Ovary (tissue), 9 donors: Measurements from ENCODE around the gene B2M. TPM values are rescaled to one million over a fixed set of nuclear protein-coding genes. Genes with fewer than 3 reads are reported as not detected.
"Not testable (repeated sequence)": the region's sequence is repeated elsewhere in the genome, so short reads cannot be mapped to it uniquely, and the experiment has no call there.

ENCODE experiments used
- DNase-seq, 5 donors: peaks; one replicate each; pipeline ENCODE4 v3.0.0-alpha.2; 2019 to 2020
- H3K27ac ChIP-seq, 2 donors: fragments of 200-600 bp; one replicate each; pipeline versions ENCODE4 v1.5.1 to v1.8.0; 2019 to 2022
- H3K27me3 ChIP-seq: fragments of 200-600 bp; one replicate; pipeline ENCODE4 v1.8.0; 2022
- H3K36me3 ChIP-seq: fragments of 200-600 bp; sonication (generic); one replicate; pipeline ENCODE4 v1.5.1; 2019
- H3K4me1 ChIP-seq: one replicate; pipeline ENCODE4 v1.8.1; 2013; ENCODE audit warnings: mild to moderate bottlenecking, moderate library complexity; ENCODE audit not compliant: insufficient read depth
- H3K4me3 ChIP-seq: fragments of 200-600 bp; sonication (generic); one replicate; pipeline ENCODE4 v1.5.1; 2017
- H3K9me3 ChIP-seq, 2 donors: fragments of 200-600 bp in 1 of 2; sonication (generic) in 1 of 2; one replicate each; pipeline versions ENCODE4 v1.5.1 to v1.8.1; 2013 to 2019; ENCODE audit warnings: mild to moderate bottlenecking in 1 of 2, moderate library complexity in 1 of 2
- CTCF ChIP-seq, 3 donors: fragments of 450-650 bp in 2 of 3; fragments of 200-600 bp in 1 of 3; IDR thresholded peaks; one replicate each; pipeline versions ENCODE4 v1.5.1 to v1.8.0; 2016 to 2022; ENCODE audit warnings: antibody characterized with exemption in 3 of 3, mild to moderate bottlenecking in 1 of 3
- EP300 ChIP-seq: sonication (generic); formaldehyde crosslinking; IDR thresholded peaks from one replicate; pipeline ENCODE4 v1.6.1; 2017; ENCODE audit warnings: antibody characterized with exemption
- POLR2A ChIP-seq: fragments of 450-650 bp; IDR thresholded peaks from one replicate; pipeline ENCODE4 v1.6.1; 2017; ENCODE audit warnings: antibody characterized with exemption, mild to moderate bottlenecking, moderate library complexity
- WGBS, 3 donors: extraction: QIAGEN DNeasy Blood & Tissue Kit in 1 of 3; methylation state at CpG; one replicate each; pipeline versions ENCODE4 v1.1.5 to v1.1.7; 2013 to 2017; 5-methylcytosine and 5-hydroxymethylcytosine counted together
- intact Hi-C, 4 donors: fragments of 100-400 bp; cut with DNase I; formaldehyde crosslinking; loops; one replicate each; pipeline versions ENCODE4 v1.11.0 to v1.15.1; 2022 to 2023
- polyA plus RNA-seq, 2 donors: library from polyadenylated mRNA; stranded (reverse); fragments of 200-250 nt in 1 of 2; fragments of 350-450 nt in 1 of 2; fragmentation: Illumina TruSeq in 1 of 2; extraction: RNeasy Lipid Tissue Mini Kit (QIAGEN cat#74804) in 1 of 2; gene quantifications; one replicate each; pipeline ENCODE4 v1.2.3, GENCODE V29; 2013 to 2014
- total RNA-seq, 7 donors: library from RNA; depleted of rRNA in 2 of 7; stranded (reverse); fragments of >200 nt in 2 of 7; fragmentation: NEBNext Ultra II Directional in 3 of 7; extraction: Animal tissue kit (Norgen Biotek cat#: 25700) in 3 of 7; gene quantifications; one replicate each; pipeline versions ENCODE4 v1.1.0 to v1.2.4, GENCODE V29; 2016 to 2023
- donor health status: DM: no; HTN: no; CAD: no; lungs with moderate emphysema.
- donor health status: DM: no; HTN: no; CAD: no.
- donor health status: Bipolar disorder and iron deficiency.
- donor health status: DM: yes; HTN: yes; CAD: no.
- donor health status: DM: no; HTN: no; CAD: no.
- donor health status: DM: yes; HTN: yes; CAD: no.

B2M gene
- total and polyA plus RNA-seq, 9 donors, result 827 to 6,504 (median 1,371) TPM

- intact Hi-C loops, result loop anchor here in 1 of 4 donors (10.0 kb wide), 1 partner anchor 466 kb away; the partner anchor contains the start of gene SHF
These were observed 7.6 kb downstream of the B2M start for GRCh38 chr15:44718927-44719292.

GRCh38 chr15:44719293-44719999, 8.1 kb downstream of the B2M start:
- no peaks in the 10 kb centered on the region for H3K27me3 ChIP-seq
- no peak for TF ChIP-seq POLR2A
- TF ChIP-seq EP300, result no peak
- TF ChIP-seq CTCF (IDR thresholded peaks at IDR 0.05), result no peak
- no peaks in the 10 kb centered on the region for H3K36me3 ChIP-seq
- WGBS, 3 donors, result 72 to 84% (median 77%) methylated on average over 4 of the region's 4 CpGs
- H3K27ac ChIP-seq, result no peak overlapping the region
- intact Hi-C loops, result loop anchor here in 1 of 4 donors (10.0 kb wide), 1 partner anchor 465 kb away; the partner anchor contains the start of gene SHF
- H3K4me3 ChIP-seq, result no peak overlapping the region
- H3K9me3 ChIP-seq, result no peaks in the 10 kb centered on the region
- peaks cover 1% of the 10 kb centered on the region for H3K4me1 ChIP-seq
- no peak for DNase-seq

More at GRCh38 chr15:44718927-44719292, 7.6 kb downstream of the B2M start:
- no peak for DNase-seq
- WGBS, 3 donors, result 84 to 86% (median 85%) methylated on average over 8 of the region's 8 CpGs
- no peaks in the 10 kb centered on the region for H3K9me3 ChIP-seq
- H3K27ac ChIP-seq, result no peak overlapping the region
- TF ChIP-seq CTCF (IDR thresholded peaks at IDR 0.05) (no peak), EP300 (no peak)
- no peak overlapping the region for H3K4me3 ChIP-seq
- no peaks in the 10 kb centered on the region for H3K36me3 ChIP-seq
- H3K27me3 ChIP-seq, result no peaks in the 10 kb centered on the region
- H3K4me1 ChIP-seq, result peaks cover 1% of the 10 kb centered on the region

GRCh38 chr15:44720000-44720435, 8.7 kb downstream of the B2M start:
- DNase-seq, H3K36me3 ChIP-seq, H3K4me1 ChIP-seq, H3K27ac ChIP-seq, H3K4me3 ChIP-seq, H3K27me3 ChIP-seq, H3K9me3 ChIP-seq: not testable (repeated sequence)
- 88 to 91% (median 89%) methylated on average over 8 of the region's 8 CpGs for WGBS, 3 donors
- intact Hi-C loops, result loop anchor here in 1 of 4 donors (10.0 kb wide), 1 partner anchor 465 kb away; the partner anchor contains the start of gene SHF

- H3K27me3 ChIP-seq, result no peaks in the 10 kb centered on the region
- H3K9me3 ChIP-seq, result no peaks in the 10 kb centered on the region
- H3K27ac ChIP-seq, result no peak overlapping the region
- intact Hi-C loops, result no loop called here
- H3K36me3 ChIP-seq, result no peaks in the 10 kb centered on the region
- no peak overlapping the region for H3K4me3 ChIP-seq
- no peak for DNase-seq
- 80 to 91% (median 83%) methylated on average over 4 of the region's 4 CpGs for WGBS, 3 donors
- TF ChIP-seq CTCF (IDR thresholded peaks at IDR 0.05) (no peak), POLR2A (no peak), EP300 (no peak)
- peaks cover 1% of the 10 kb centered on the region for H3K4me1 ChIP-seq
These were observed 9.3 kb downstream of the B2M start for GRCh38 chr15:44720460-44721176.

- TF ChIP-seq EP300 (no peak), POLR2A (no peak), CTCF (IDR thresholded peaks at IDR 0.05) (no peak)
- no peaks in the 10 kb centered on the region for H3K36me3 ChIP-seq
- intact Hi-C loops, result no loop called here
- no peak overlapping the region for H3K27ac ChIP-seq
- no peak for DNase-seq
- 67 to 74% (median 70%) methylated on average over 2 of the region's 2 CpGs for WGBS, 3 donors
- H3K9me3 ChIP-seq, result no peaks in the 10 kb centered on the region
- H3K4me3 ChIP-seq, result no peak overlapping the region
- H3K4me1 ChIP-seq, result peaks cover 4% of the 10 kb centered on the region
- no peaks in the 10 kb centered on the region for H3K27me3 ChIP-seq
These were observed 10.7 kb downstream of the B2M start for GRCh38 chr15:44722011-44722410.
